Transverse colon (tissue), 4 donors: Measurements from ENCODE around the gene GHRHR. TPM values are rescaled to one million over a fixed set of nuclear protein-coding genes. Genes with fewer than 3 reads are reported as not detected.

Experiments
- DNase-seq: peaks from one replicate; pipeline ENCODE4 v3.0.0-alpha.2; 2019
- H3K27ac ChIP-seq, 4 donors: fragments of 200-600 bp; sonication (generic); 2 replicates each; pipeline ENCODE4 v1.5.1; 2016 to 2018; ENCODE audit warnings: inconsistent platforms in 4 of 4
- H3K27me3 ChIP-seq: fragments of 200-600 bp; sonication (generic); 2 replicates; pipeline ENCODE4 v1.5.1; 2017; ENCODE audit warnings: inconsistent platforms
- H3K36me3 ChIP-seq, 4 donors: fragments of 200-600 bp; sonication (generic); 2 replicates each; pipeline ENCODE4 v1.5.1; 2017 to 2019; ENCODE audit warnings: inconsistent platforms in 4 of 4
- H3K4me1 ChIP-seq, 4 donors: fragments of 200-600 bp; sonication (generic); 2 replicates each; pipeline ENCODE4 v1.5.1; 2017 to 2020; ENCODE audit warnings: inconsistent platforms in 4 of 4
- H3K4me3 ChIP-seq, 4 donors: fragments of 200-600 bp; sonication (generic); 1 replicate in 1 of 4; 2 replicates in 3 of 4; pipeline versions ENCODE4 v1.5.1 to v1.6.1; 2017 to 2019; ENCODE audit warnings: inconsistent platforms in 4 of 4
- H3K9me3 ChIP-seq, 2 donors: fragments of 200-600 bp; sonication (generic); 2 replicates each; pipeline ENCODE4 v1.5.1; 2017 to 2019; ENCODE audit warnings: inconsistent platforms in 2 of 2
- EP300 ChIP-seq: sonication (generic); formaldehyde crosslinking; IDR thresholded peaks from one replicate; pipeline ENCODE4 v1.6.1; 2017; ENCODE audit warnings: antibody characterized with exemption, low read depth
- POLR2A ChIP-seq: fragments of 450-650 bp; IDR thresholded peaks from one replicate; pipeline ENCODE4 v1.6.1; 2016; ENCODE audit warnings: antibody characterized with exemption, mild to moderate bottlenecking, moderate library complexity
- POLR2AphosphoS5 ChIP-seq, 3 donors: sonication (generic); formaldehyde crosslinking; IDR thresholded peaks; one replicate each; pipeline ENCODE4 v1.6.1; 2016; ENCODE audit warnings: antibody characterized with exemption in 3 of 3
- WGBS, 2 donors: methylation state at CpG; one replicate each; pipeline ENCODE4 v1.1.5; 2018; ENCODE audit warnings: low coverage in 1 of 2; 5-methylcytosine and 5-hydroxymethylcytosine counted together
- in situ Hi-C, 4 donors: fragments of 200-750 bp; cut with MboI; loops; one replicate each; pipeline versions ENCODE4 v1.15.0 to v1.15.1; 2017; ENCODE audit warnings: low sequenced_read_pairs in 3 of 4, low pct_ligation_motif_present in 1 of 4, low pct_unique_long_range_greater_than_20kb in 1 of 4
- intact Hi-C: fragments of 100-400 bp; cut with DNase I; formaldehyde crosslinking; loops from one replicate; pipeline ENCODE4 v1.15.1; 2023; ENCODE audit warnings: low total_unique reads
- total RNA-seq, 4 donors: library from RNA; depleted of rRNA; stranded (reverse); fragments of >200 nt; gene quantifications; one replicate each; pipeline ENCODE4 v1.1.0, GENCODE V29; 2016
- TF ChIP-seq, protein P1 (sequence below), 5 experiments: fragments of 200-600 bp in 3 of 5; fragments of 450-650 bp in 2 of 5; sonication (generic) in 3 of 5; IDR thresholded peaks; 1 replicate in 2 of 5; 2 replicates in 3 of 5; pipeline ENCODE4 v1.5.1; 2016 to 2017; ENCODE audit warnings: antibody characterized with exemption in 5 of 5, inconsistent platforms in 3 of 5, mild to moderate bottlenecking in 2 of 5, moderate library complexity in 1 of 5

The GHRHR gene
- total RNA-seq, 4 donors from 2014 or later: not detected

DNA sequence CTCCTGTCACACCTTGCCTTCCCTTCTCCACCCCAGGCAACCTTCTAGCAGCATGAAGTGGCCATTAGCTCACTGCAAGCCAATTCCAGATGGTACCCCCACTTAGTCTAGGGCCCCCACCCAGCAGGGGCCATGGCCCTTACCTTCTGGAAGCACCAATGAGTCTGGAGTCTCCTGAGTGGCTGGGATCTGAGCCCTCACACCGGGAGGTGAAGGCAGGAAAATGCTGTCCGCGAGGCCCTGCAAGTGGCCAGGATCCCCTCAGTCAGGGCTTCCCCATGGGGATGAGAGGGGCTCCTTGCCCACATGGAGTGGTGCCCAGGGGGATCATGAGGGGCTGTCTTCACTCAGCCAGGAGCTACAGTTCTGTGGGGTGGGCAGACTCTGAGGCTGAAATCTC, 47.5 kb upstream of the GHRHR start:
- no peaks in the 10 kb centered on the region for H3K27me3 ChIP-seq
- 67% methylated on average over 3 of the region's 3 CpGs; no CpG with 5 or more reads in 1 of the 2 donors for WGBS, 2 donors
- no peaks in the 10 kb centered on the region for H3K36me3 ChIP-seq
- no peak for DNase-seq
- in situ Hi-C loops (no loop called here), intact Hi-C loops (loop anchor here (10.0 kb wide), 1 partner anchor 111 kb away; no protein-coding TSS in a partner anchor)
- H3K9me3 ChIP-seq: no peaks in the 10 kb centered on the region
- TF ChIP-seq EP300: no peak
- no peak for TF ChIP-seq POLR2A
- no peak for TF ChIP-seq POLR2AphosphoS5 (IDR thresholded peaks at IDR 0.05)
- TF ChIP-seq, protein P1, sequence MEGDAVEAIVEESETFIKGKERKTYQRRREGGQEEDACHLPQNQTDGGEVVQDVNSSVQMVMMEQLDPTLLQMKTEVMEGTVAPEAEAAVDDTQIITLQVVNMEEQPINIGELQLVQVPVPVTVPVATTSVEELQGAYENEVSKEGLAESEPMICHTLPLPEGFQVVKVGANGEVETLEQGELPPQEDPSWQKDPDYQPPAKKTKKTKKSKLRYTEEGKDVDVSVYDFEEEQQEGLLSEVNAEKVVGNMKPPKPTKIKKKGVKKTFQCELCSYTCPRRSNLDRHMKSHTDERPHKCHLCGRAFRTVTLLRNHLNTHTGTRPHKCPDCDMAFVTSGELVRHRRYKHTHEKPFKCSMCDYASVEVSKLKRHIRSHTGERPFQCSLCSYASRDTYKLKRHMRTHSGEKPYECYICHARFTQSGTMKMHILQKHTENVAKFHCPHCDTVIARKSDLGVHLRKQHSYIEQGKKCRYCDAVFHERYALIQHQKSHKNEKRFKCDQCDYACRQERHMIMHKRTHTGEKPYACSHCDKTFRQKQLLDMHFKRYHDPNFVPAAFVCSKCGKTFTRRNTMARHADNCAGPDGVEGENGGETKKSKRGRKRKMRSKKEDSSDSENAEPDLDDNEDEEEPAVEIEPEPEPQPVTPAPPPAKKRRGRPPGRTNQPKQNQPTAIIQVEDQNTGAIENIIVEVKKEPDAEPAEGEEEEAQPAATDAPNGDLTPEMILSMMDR (IDR thresholded peaks at IDR 0.05): no peak
- no peak overlapping the region for H3K4me3 ChIP-seq
- H3K27ac ChIP-seq: peak overlapping the region in 3 of 4 donors; percentile 7 to 87 (median 72)
- peaks cover 15 to 58% (median 40%) of the 10 kb centered on the region in 4 donors for H3K4me1 ChIP-seq

DNA sequence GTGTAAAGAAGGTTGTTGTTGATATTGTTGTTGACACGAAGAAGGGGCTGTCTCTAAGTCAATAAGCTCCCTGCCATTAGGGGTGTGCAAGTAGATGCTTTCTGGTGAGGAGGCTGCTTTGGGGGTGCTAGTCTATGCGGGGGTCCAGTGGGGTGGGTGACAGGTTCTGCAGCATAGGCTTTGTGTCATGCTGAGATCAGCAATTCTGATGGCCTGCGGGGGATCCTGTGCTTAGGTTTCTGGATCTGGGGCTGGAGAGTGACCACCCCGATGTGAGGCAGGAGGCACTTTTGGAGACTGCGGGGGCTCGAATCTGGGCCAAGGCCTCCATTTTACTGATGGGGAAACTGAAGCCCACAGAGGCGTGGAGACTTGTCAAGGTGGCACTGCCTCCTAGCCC, 47.0 kb upstream of the GHRHR start:
- no peak for TF ChIP-seq POLR2AphosphoS5 (IDR thresholded peaks at IDR 0.05)
- no peak for TF ChIP-seq EP300
- TF ChIP-seq POLR2A: no peak
- TF ChIP-seq, protein P1 (IDR thresholded peaks at IDR 0.05): no peak
- 84% methylated on average over 7 of the region's 7 CpGs; no CpG with 5 or more reads in 1 of the 2 donors for WGBS, 2 donors
- no peaks in the 10 kb centered on the region for H3K9me3 ChIP-seq
- no peak for DNase-seq
- intact Hi-C loops (loop anchor here (10.0 kb wide), 1 partner anchor 112 kb away; no protein-coding TSS in a partner anchor), in situ Hi-C loops (no loop called here)
- H3K4me1 ChIP-seq: peaks cover 15 to 54% (median 38%) of the 10 kb centered on the region in 4 donors
- no peak overlapping the region for H3K4me3 ChIP-seq
- H3K27ac ChIP-seq: peak overlapping the region in 1 of 4 donors; percentile 87
- no peaks in the 10 kb centered on the region for H3K36me3 ChIP-seq
- H3K27me3 ChIP-seq: no peaks in the 10 kb centered on the region

DNA sequence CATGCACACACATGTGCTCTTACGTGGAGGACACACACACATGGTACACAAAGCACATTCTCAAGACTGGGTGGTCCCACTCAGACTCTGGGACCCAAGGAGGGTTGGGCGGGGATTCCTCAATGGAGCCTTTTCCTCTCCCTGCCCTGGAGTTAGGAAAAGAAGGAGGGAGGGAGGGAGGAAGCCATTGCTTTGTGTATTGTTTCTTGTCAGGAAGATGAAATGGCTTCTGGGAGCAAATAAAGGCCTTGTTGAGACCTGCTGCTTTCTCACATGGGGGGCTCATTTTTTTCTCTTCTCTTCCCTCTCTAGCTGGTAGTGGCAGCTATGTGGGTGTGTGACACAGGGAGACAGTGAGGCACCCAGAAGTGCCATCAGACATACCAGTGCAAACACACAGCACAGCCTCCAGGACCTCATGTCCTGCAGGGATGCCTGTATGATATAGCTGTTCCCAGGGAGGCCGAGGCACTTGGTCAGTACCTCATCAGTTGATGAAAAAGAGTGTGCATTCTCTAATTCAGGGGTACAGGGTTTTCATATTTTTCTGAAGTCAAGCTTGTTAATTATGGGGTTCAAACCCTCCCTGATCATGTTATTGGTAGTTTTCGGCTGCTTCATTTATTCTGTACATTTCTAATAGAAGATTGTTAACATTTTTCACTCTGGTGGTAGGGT, 46.4 kb upstream of the GHRHR start:
- H3K4me3 ChIP-seq: no peak overlapping the region
- TF ChIP-seq, protein P1 (IDR thresholded peaks at IDR 0.05): no peak
- TF ChIP-seq EP300: no peak
- no peak for TF ChIP-seq POLR2A
- TF ChIP-seq POLR2AphosphoS5 (IDR thresholded peaks at IDR 0.05): no peak
- intact Hi-C loops: loop anchor here (10.0 kb wide), 1 partner anchor 113 kb away; no protein-coding TSS in a partner anchor
- H3K36me3 ChIP-seq: no peaks in the 10 kb centered on the region
- DNase-seq: no peak
- no peak overlapping the region for H3K27ac ChIP-seq
- WGBS, 2 donors: 79 to 100% methylated on average over 1 to 4 of the region's 4 CpGs
- H3K27me3 ChIP-seq: no peaks in the 10 kb centered on the region
- no peaks in the 10 kb centered on the region for H3K9me3 ChIP-seq
- peaks cover 15 to 52% (median 35%) of the 10 kb centered on the region in 4 donors for H3K4me1 ChIP-seq
- in situ Hi-C loops: no loop called here

DNA sequence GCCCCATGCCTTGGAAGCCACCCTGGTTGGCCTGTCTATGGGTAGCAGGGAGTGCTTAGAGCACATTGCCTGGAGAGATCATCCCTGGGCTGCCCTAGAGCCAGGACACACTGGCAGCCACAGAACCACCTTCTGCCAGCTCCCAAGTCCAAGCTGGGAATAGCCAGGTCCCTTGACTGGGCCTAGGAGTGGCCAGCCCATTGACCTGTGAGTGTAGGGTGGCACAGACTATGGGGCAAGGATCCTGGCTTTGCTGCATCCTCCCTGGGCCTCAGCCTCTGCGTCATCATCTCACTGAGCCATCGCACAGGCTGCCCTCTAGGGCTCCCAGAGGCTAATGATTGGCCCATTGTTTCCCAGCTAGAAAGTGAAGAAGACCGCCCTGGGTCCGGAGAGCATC, 45.1 kb upstream of the GHRHR start:
- Histone ChIP-seq H3K4me3 (no peak overlapping the region), H3K27me3 (no peaks in the 10 kb centered on the region), H3K9me3 (no peaks in the 10 kb centered on the region), H3K27ac (peak overlapping the region in 2 of 4 donors; percentile 13 to 21), H3K36me3 (no peaks in the 10 kb centered on the region), H3K4me1 (peaks cover 15 to 39% (median 29%) of the 10 kb centered on the region in 4 donors)
- TF ChIP-seq POLR2A: no peak
- TF ChIP-seq EP300: no peak
- TF ChIP-seq POLR2AphosphoS5 (IDR thresholded peaks at IDR 0.05): no peak
- TF ChIP-seq, protein P1 (IDR thresholded peaks at IDR 0.05): no peak
- in situ Hi-C loops: no loop called here
- intact Hi-C loops: loop anchor here (10.0 kb wide), 1 partner anchor 114 kb away; no protein-coding TSS in a partner anchor
- WGBS, 2 donors: 86% methylated on average over 4 of the region's 4 CpGs; no CpG with 5 or more reads in 1 of the 2 donors
- DNase-seq: no peak
